Mesendoderm (in vitro differentiated cells): ENCODE results near the gene IL36G.

Experiments used
- DNase-seq: peaks from one replicate; pipeline ENCODE4 v3.0.0; 2013
- H2AK5ac ChIP-seq: 2 replicates; pipeline ENCODE4 v1.6.1; 2013; ENCODE audit warnings: low read length, inconsistent platforms
- H2BK120ac ChIP-seq: 2 replicates; pipeline ENCODE4 v1.6.1; 2013; ENCODE audit warnings: low read depth, mild to moderate bottlenecking, low read length, moderate library complexity, mixed read lengths
- H2BK15ac ChIP-seq: replicated peaks from 2 replicates; pipeline ENCODE4 v1.6.1; 2013; ENCODE audit warnings: low read depth, mild to moderate bottlenecking, moderate library complexity
- H2BK5ac ChIP-seq: 2 replicates; pipeline ENCODE4 v1.6.1; 2013; ENCODE audit warnings: low read length, inconsistent platforms
- H3K18ac ChIP-seq: 2 replicates; pipeline ENCODE4 v1.6.1; 2013; ENCODE audit warnings: mild to moderate bottlenecking, low read length, mixed read lengths
- H3K23ac ChIP-seq: one replicate; pipeline ENCODE4 v1.6.1; 2013; ENCODE audit warnings: low read length
- H3K27ac ChIP-seq: 2 replicates; pipeline ENCODE4 v1.5.1; 2013; ENCODE audit warnings: low read depth, mild to moderate bottlenecking, inconsistent platforms, low read length, moderate library complexity
- H3K27me3 ChIP-seq: 2 replicates; pipeline ENCODE4 v1.6.1; 2013; ENCODE audit warnings: low read length, control low read depth, mild to moderate bottlenecking, inconsistent platforms; ENCODE audit not compliant: insufficient read depth, poor library complexity
- H3K36me3 ChIP-seq: 2 replicates; pipeline ENCODE4 v1.6.1; 2013; ENCODE audit warnings: low read length, inconsistent platforms; ENCODE audit not compliant: control insufficient read depth, insufficient read depth
- H3K4ac ChIP-seq: one replicate; pipeline ENCODE4 v1.6.1; 2013; ENCODE audit warnings: low read depth, mild to moderate bottlenecking, low read length, moderate library complexity
- H3K4me1 ChIP-seq: 2 replicates; pipeline ENCODE4 v1.6.1; 2013; ENCODE audit warnings: low read depth, low read length, inconsistent platforms; ENCODE audit not compliant: control insufficient read depth
- H3K4me2 ChIP-seq: 2 replicates; pipeline ENCODE4 v1.6.1; 2013; ENCODE audit warnings: low read length
- H3K4me3 ChIP-seq: 2 replicates; pipeline ENCODE4 v1.5.1; 2013; ENCODE audit warnings: mild to moderate bottlenecking, low read length
- H3K56ac ChIP-seq: one replicate; pipeline ENCODE4 v1.6.1; 2013; ENCODE audit warnings: low read length
- H3K79me1 ChIP-seq: 2 replicates; pipeline ENCODE4 v1.6.1; 2013; ENCODE audit warnings: low read length, inconsistent platforms
- H3K79me2 ChIP-seq: 2 replicates; pipeline ENCODE4 v1.6.1; 2013; ENCODE audit warnings: mild to moderate bottlenecking, low read length; ENCODE audit not compliant: control insufficient read depth, insufficient read depth
- H3K9ac ChIP-seq: 2 replicates; pipeline ENCODE4 v1.6.1; 2013; ENCODE audit warnings: low read length, inconsistent platforms
- H4K5ac ChIP-seq: one replicate; pipeline ENCODE4 v1.6.1; 2013; ENCODE audit warnings: low read length
- H4K8ac ChIP-seq: one replicate; pipeline ENCODE4 v1.6.1; 2013; ENCODE audit warnings: low read depth, mild to moderate bottlenecking, control low read depth, low read length, moderate library complexity
- WGBS: extraction: QIAGEN DNeasy Blood & Tissue Kit; methylation state at CpG from one replicate; pipeline ENCODE4 v1.1.7; 2013; ENCODE audit warnings: low lambda C conversion rate, missing lambda C conversion rate; ENCODE audit not compliant: insufficient coverage; ENCODE audit errors: extremely low coverage; 5-methylcytosine and 5-hydroxymethylcytosine counted together

IL36G gene

GRCh38 chr2:113012436-113013335, 34.9 kb downstream of the IL36G start:
- Histone ChIP-seq H3K18ac (no peak overlapping the region), H3K4me1 (no peaks in the 10 kb centered on the region), H3K4me2 (no peak overlapping the region), H3K23ac (no peak overlapping the region), H4K5ac (no peak overlapping the region), H3K9ac (no peak overlapping the region), H3K27ac (no peak overlapping the region), H3K56ac (no peak overlapping the region), H3K79me2 (no peaks in the 10 kb centered on the region), H2BK15ac (no peak overlapping the region), H2BK120ac (no peak overlapping the region), H2AK5ac (no peak overlapping the region), H3K4ac (no peak overlapping the region), H3K79me1 (no peaks in the 10 kb centered on the region), H2BK5ac (no peak overlapping the region), H3K4me3 (no peak overlapping the region), H3K27me3 (no peaks in the 10 kb centered on the region), H4K8ac (no peak overlapping the region), H3K36me3 (no peaks in the 10 kb centered on the region)
- no CpG with 5 or more reads among the region's 8 CpGs for WGBS
- DNase-seq, result no peak

GRCh38 chr2:113013336-113013661, 35.5 kb downstream of the IL36G start:
- H3K9ac ChIP-seq, result no peak overlapping the region
- H2BK120ac ChIP-seq, result no peak overlapping the region
- H2AK5ac ChIP-seq, result no peak overlapping the region
- H2BK5ac ChIP-seq, result no peak overlapping the region
- no peaks in the 10 kb centered on the region for H3K27me3 ChIP-seq
- no peak overlapping the region for H3K18ac ChIP-seq
- H3K23ac ChIP-seq, result no peak overlapping the region
- H2BK15ac ChIP-seq, result no peak overlapping the region
- no peaks in the 10 kb centered on the region for H3K79me2 ChIP-seq
- no peak overlapping the region for H3K4me3 ChIP-seq
- no peaks in the 10 kb centered on the region for H3K4me1 ChIP-seq
- no peak overlapping the region for H3K56ac ChIP-seq
- no peaks in the 10 kb centered on the region for H3K36me3 ChIP-seq
- WGBS, result no CpG with 5 or more reads among the region's 3 CpGs
- H3K4me2 ChIP-seq, result no peak overlapping the region
- H4K8ac ChIP-seq, result no peak overlapping the region
- no peak overlapping the region for H4K5ac ChIP-seq
- no peak for DNase-seq
- H3K79me1 ChIP-seq, result no peaks in the 10 kb centered on the region
- no peak overlapping the region for H3K4ac ChIP-seq
- no peak overlapping the region for H3K27ac ChIP-seq

- H2BK5ac ChIP-seq, result no peak overlapping the region
- no peaks in the 10 kb centered on the region for H3K79me2 ChIP-seq
- H3K9ac ChIP-seq, result no peak overlapping the region
- H3K18ac ChIP-seq, result no peak overlapping the region
- H3K4me2 ChIP-seq, result no peak overlapping the region
- H3K27me3 ChIP-seq, result no peaks in the 10 kb centered on the region
- H3K27ac ChIP-seq, result no peak overlapping the region
- no CpG with 5 or more reads among the region's 2 CpGs for WGBS
- no peak for DNase-seq
- H3K23ac ChIP-seq, result no peak overlapping the region
- H3K79me1 ChIP-seq, result no peaks in the 10 kb centered on the region
- no peak overlapping the region for H3K4ac ChIP-seq
- H3K4me1 ChIP-seq, result no peaks in the 10 kb centered on the region
- H2BK120ac ChIP-seq, result no peak overlapping the region
- H3K4me3 ChIP-seq, result no peak overlapping the region
- no peaks in the 10 kb centered on the region for H3K36me3 ChIP-seq
- H4K5ac ChIP-seq, result no peak overlapping the region
- no peak overlapping the region for H2AK5ac ChIP-seq
- no peak overlapping the region for H2BK15ac ChIP-seq
- no peak overlapping the region for H4K8ac ChIP-seq
- H3K56ac ChIP-seq, result no peak overlapping the region
These were observed 36.3 kb downstream of the IL36G start for GRCh38 chr2:113014067-113014466.

- H3K4me2 ChIP-seq, result no peak overlapping the region
- no CpG with 5 or more reads among the region's 1 CpG for WGBS
- no peaks in the 10 kb centered on the region for H3K4me1 ChIP-seq
- H3K27ac ChIP-seq, result no peak overlapping the region
- H3K79me1 ChIP-seq, result no peaks in the 10 kb centered on the region
- no peak overlapping the region for H3K23ac ChIP-seq
- H3K36me3 ChIP-seq, result no peaks in the 10 kb centered on the region
- no peak overlapping the region for H2BK5ac ChIP-seq
- H3K56ac ChIP-seq, result no peak overlapping the region
- H3K27me3 ChIP-seq, result no peaks in the 10 kb centered on the region
- no peak overlapping the region for H3K9ac ChIP-seq
- DNase-seq, result no peak
- H3K79me2 ChIP-seq, result no peaks in the 10 kb centered on the region
- no peak overlapping the region for H2BK120ac ChIP-seq
- no peak overlapping the region for H3K4ac ChIP-seq
- no peak overlapping the region for H2AK5ac ChIP-seq
- H3K18ac ChIP-seq, result no peak overlapping the region
- no peak overlapping the region for H2BK15ac ChIP-seq
- no peak overlapping the region for H4K5ac ChIP-seq
- H4K8ac ChIP-seq, result no peak overlapping the region
- no peak overlapping the region for H3K4me3 ChIP-seq
These were observed 37.2 kb downstream of the IL36G start for GRCh38 chr2:113015042-113015441.

- Histone ChIP-seq H4K5ac (no peak overlapping the region), H2BK5ac (no peak overlapping the region), H4K8ac (no peak overlapping the region), H2AK5ac (no peak overlapping the region), H3K79me2 (no peaks in the 10 kb centered on the region), H2BK15ac (no peak overlapping the region), H3K27ac (no peak overlapping the region), H3K23ac (no peak overlapping the region), H3K4me1 (no peaks in the 10 kb centered on the region), H3K27me3 (no peaks in the 10 kb centered on the region), H3K18ac (no peak overlapping the region), H3K4me2 (no peak overlapping the region), H2BK120ac (no peak overlapping the region), H3K4me3 (no peak overlapping the region), H3K4ac (no peak overlapping the region), H3K56ac (no peak overlapping the region), H3K36me3 (no peaks in the 10 kb centered on the region), H3K79me1 (no peaks in the 10 kb centered on the region), H3K9ac (no peak overlapping the region)
- WGBS, result no CpG with 5 or more reads among the region's 2 CpGs
- DNase-seq, result no peak
These were observed 37.8 kb downstream of the IL36G start for GRCh38 chr2:113015655-113016054.

GRCh38 chr2:113018509-113018908, 40.7 kb downstream of the IL36G start:
- Histone ChIP-seq H3K23ac (no peak overlapping the region), H3K36me3 (no peaks in the 10 kb centered on the region), H3K27me3 (no peaks in the 10 kb centered on the region), H3K9ac (no peak overlapping the region), H3K4me3 (no peak overlapping the region), H3K4me1 (no peaks in the 10 kb centered on the region), H3K4me2 (no peak overlapping the region), H2BK5ac (no peak overlapping the region), H2BK120ac (no peak overlapping the region), H3K18ac (no peak overlapping the region), H2AK5ac (no peak overlapping the region), H3K4ac (no peak overlapping the region), H3K56ac (no peak overlapping the region), H4K8ac (no peak overlapping the region), H2BK15ac (no peak overlapping the region), H4K5ac (no peak overlapping the region), H3K79me1 (no peaks in the 10 kb centered on the region), H3K79me2 (no peaks in the 10 kb centered on the region), H3K27ac (no peak overlapping the region)
- DNase-seq, result no peak
- WGBS, result no CpG with 5 or more reads among the region's 3 CpGs
